B cell (primary cell): ENCODE data around the gene YIF1A. TPM values are rescaled to one million over a fixed set of nuclear protein-coding genes. Genes with fewer than 3 reads are reported as not detected.

Experiments used
- ATAC-seq: fragments of 200-7000 bp; cut with Tn5 transposase; one replicate; pipeline ENCODE4 v1.10.0; 2021; ENCODE audit warnings: low read depth, mild to moderate bottlenecking, moderate number of reproducible peaks, moderate library complexity
- CTCF ChIA-PET: fragments of 350-600 bp; sonication (Branson Sonifier 250); formaldehyde crosslinking; loops from one replicate; lab custom pipeline; 2021; ENCODE audit warnings: antibody characterized with exemption, inconsistent platforms; lab: Charles Lee
- POLR2A ChIA-PET: fragments of 350-600 bp; sonication (Branson Sonifier 250); formaldehyde crosslinking; loops from one replicate; lab custom pipeline; 2021; ENCODE audit warnings: antibody characterized with exemption; lab: Charles Lee
- DNase-seq: peaks from one replicate; pipeline ENCODE4 v3.0.0; 2013
- H2AFZ ChIP-seq: 2 replicates; pipeline ENCODE4 v1.6.1; 2012; ENCODE audit warnings: mild to moderate bottlenecking, low read depth, low read length; ENCODE audit not compliant: insufficient read depth, poor library complexity, severe bottlenecking
- H3K27ac ChIP-seq, 2 donors: 1 replicate in 1 of 2; 2 replicates in 1 of 2; pipeline ENCODE4 v1.5.1; 2012 to 2013; ENCODE audit warnings: low read length in 2 of 2, mild to moderate bottlenecking in 2 of 2, moderate library complexity in 1 of 2
- H3K27me3 ChIP-seq, 4 experiments: fragments of 200-600 bp in 1 of 4; sonication (generic) in 1 of 4; replicated peaks in 1 of 4; 1 replicate in 2 of 4; 2 replicates in 2 of 4; pipeline versions ENCODE4 v1.6.1 to v1.7.0; 2013 to 2016; ENCODE audit warnings: low read length in 3 of 4, mild to moderate bottlenecking in 2 of 4, mixed read lengths in 1 of 4, moderate library complexity in 1 of 4; ENCODE audit not compliant: insufficient read depth in 4 of 4, control insufficient read depth in 3 of 4; ENCODE audit errors: control extremely low read depth in 1 of 4
- H3K36me3 ChIP-seq, 2 experiments: replicated peaks in 1 of 2; 1 replicate in 1 of 2; 2 replicates in 1 of 2; pipeline versions ENCODE4 v1.6.1 to v1.7.1; 2013; ENCODE audit warnings: low read length in 1 of 2; ENCODE audit not compliant: insufficient read depth in 2 of 2, control insufficient read depth in 1 of 2; ENCODE audit errors: control extremely low read depth in 1 of 2, extremely low read depth in 1 of 2
- H3K4me1 ChIP-seq, 2 donors: fragments of 200-600 bp in 1 of 2; sonication (generic) in 1 of 2; 1 replicate in 1 of 2; 2 replicates in 1 of 2; pipeline versions ENCODE4 v1.5.1 to v1.6.1; 2013 to 2017; ENCODE audit warnings: low read length in 2 of 2; ENCODE audit not compliant: control insufficient read depth in 2 of 2, insufficient read depth in 2 of 2
- H3K4me2 ChIP-seq: replicated peaks from 2 replicates; pipeline ENCODE3; 2012; ENCODE audit warnings: mild to moderate bottlenecking, low read depth, low read length; ENCODE audit not compliant: poor library complexity, severe bottlenecking
- H3K4me3 ChIP-seq, 5 experiments: fragments of 200-600 bp in 1 of 5; sonication (generic) in 1 of 5; 1 replicate in 3 of 5; 2 replicates in 2 of 5; pipeline versions ENCODE4 v1.5.1 to v1.7.0; 2011 to 2016; ENCODE audit warnings: low read length in 4 of 5, mild to moderate bottlenecking in 4 of 5, low read depth in 2 of 5, control low read depth in 1 of 5, moderate library complexity in 1 of 5; ENCODE audit not compliant: insufficient read depth in 1 of 5; ENCODE audit errors: control extremely low read depth in 1 of 5, extremely low read depth in 1 of 5
- H3K79me2 ChIP-seq: fragments of 200-600 bp; sonication (generic); one replicate; pipeline ENCODE4 v1.6.0; 2016; ENCODE audit warnings: low read length; ENCODE audit not compliant: control insufficient read depth, insufficient read depth
- H3K9ac ChIP-seq: fragments of 200-600 bp; sonication (generic); 2 replicates; pipeline ENCODE4 v1.6.1; 2017; ENCODE audit warnings: mild to moderate bottlenecking, low read length, moderate library complexity
- H3K9me3 ChIP-seq, 3 donors: one replicate each; pipeline versions ENCODE4 v1.6.1 to v1.7.1; 2013; ENCODE audit warnings: low read length in 2 of 3; ENCODE audit not compliant: control insufficient read depth in 2 of 3, insufficient read depth in 1 of 3; ENCODE audit errors: control extremely low read depth in 1 of 3
- H4K20me1 ChIP-seq: 2 replicates; pipeline ENCODE4 v1.6.0; 2012; ENCODE audit warnings: mild to moderate bottlenecking, low read length; ENCODE audit not compliant: insufficient read depth, control insufficient read depth, poor library complexity, severe bottlenecking
- H3K27ac Mint-ChIP-seq: one replicate; pipeline ENCODE4 v1.8.0; 2021; ENCODE audit warnings: mixed read lengths
- H3K27me3 Mint-ChIP-seq: one replicate; pipeline ENCODE4 v1.8.0; 2021; ENCODE audit warnings: mixed read lengths
- H3K4me1 Mint-ChIP-seq: one replicate; pipeline ENCODE4 v1.8.0; 2021; ENCODE audit warnings: mixed read lengths
- H3K4me3 Mint-ChIP-seq: one replicate; pipeline ENCODE4 v1.8.0; 2021; ENCODE audit warnings: mixed read lengths
- H3K9me3 Mint-ChIP-seq: one replicate; pipeline ENCODE4 v1.8.0; 2022; ENCODE audit warnings: mixed read lengths; ENCODE audit not compliant: insufficient read depth
- CTCF ChIP-seq: fragments of 200-600 bp; IDR thresholded peaks from one replicate; pipeline ENCODE4 v1.8.0; 2022; ENCODE audit warnings: antibody characterized with exemption, mild to moderate bottlenecking
- EZH2 ChIP-seq: IDR thresholded peaks from 2 replicates; pipeline ENCODE4 v1.6.1; 2012; ENCODE audit warnings: borderline replicate concordance, low read depth, mild to moderate bottlenecking, moderate library complexity, low read length; ENCODE audit not compliant: insufficient read depth, poor library complexity, severe bottlenecking
- WGBS: methylation state at CpG from one replicate; pipeline ENCODE4 v1.1.5; 2013; ENCODE audit warnings: missing lambda C conversion rate; ENCODE audit not compliant: insufficient coverage; 5-methylcytosine and 5-hydroxymethylcytosine counted together
- intact Hi-C: fragments of 100-400 bp; cut with micrococcal nuclease; formaldehyde crosslinking; loops from one replicate; pipeline ENCODE4 v1.10.0; 2022
- polyA plus RNA-seq: library from polyadenylated mRNA; depleted of rRNA; stranded (reverse); fragments of >200 nt; gene quantifications from 2 replicates; pipeline ENCODE4 v1.2.3, GENCODE V29; 2012
- total RNA-seq, 2 donors: library from RNA; stranded (reverse); fragments of 120-200 nt in 1 of 2; gene quantifications; 1 replicate in 1 of 2; 2 replicates in 1 of 2; pipeline versions ENCODE4 v1.2.3 to v1.2.4, GENCODE V29; 2013 to 2022

YIF1A gene
- total and polyA plus RNA-seq, 2 donors (not counting 1 experiment from before 2014, with no cell fraction given): 43.9 to 95.0 TPM

GRCh38 chr11:66275984-66276612, 12.8 kb downstream of the YIF1A start:
- H3K4me2 ChIP-seq: no peak overlapping the region
- H3K9ac ChIP-seq: no peak overlapping the region
- intact Hi-C loops: no loop called here
- Mint-ChIP-seq H3K27ac (no peak overlapping the region), H3K4me3 (no peak overlapping the region), H3K9me3 (no peaks in the 10 kb centered on the region), H3K27me3 (peaks cover 3% of the 10 kb centered on the region), H3K4me1 (peaks cover 20% of the 10 kb centered on the region)
- no peak overlapping the region for H3K27ac ChIP-seq
- H3K4me3 ChIP-seq: no peak overlapping the region
- no peak for DNase-seq
- no peak for TF ChIP-seq CTCF
- TF ChIP-seq EZH2: no peak
- peaks cover 0 to 51% of the 10 kb centered on the region in 2 experiments for H3K36me3 ChIP-seq
- peaks cover 0 to 16% (median 3%) of the 10 kb centered on the region in 4 experiments for H3K27me3 ChIP-seq
- CTCF ChIA-PET: no interaction called here
- POLR2A ChIA-PET: no interaction called here
- no peak for ATAC-seq
- no peaks in the 10 kb centered on the region for H3K9me3 ChIP-seq
- peaks cover 56% of the 10 kb centered on the region for H4K20me1 ChIP-seq
- no peak overlapping the region for H2AFZ ChIP-seq
- peaks cover 19% of the 10 kb centered on the region for H3K79me2 ChIP-seq
- 89% methylated on average over 11 of the region's 14 CpGs for WGBS
- H3K4me1 ChIP-seq: peaks cover 13 to 15% of the 10 kb centered on the region in 2 donors

GRCh38 chr11:66275396-66275795, 13.5 kb downstream of the YIF1A start:
- ATAC-seq: no peak
- POLR2A ChIA-PET: interaction anchor here (0.7 kb wide), 1 partner anchor 918 kb away, joined by 5 read pairs; no protein-coding TSS in a partner anchor
- intact Hi-C loops: no loop called here

More at GRCh38 chr11:66275396-66275795, 13.5 kb downstream of the YIF1A start:
- Mint-ChIP-seq H3K27ac (no peak overlapping the region), H3K4me1 (peaks cover 21% of the 10 kb centered on the region), H3K27me3 (peaks cover 3% of the 10 kb centered on the region), H3K9me3 (no peaks in the 10 kb centered on the region), H3K4me3 (no peak overlapping the region)
- Histone ChIP-seq H3K27me3 (peaks cover 0 to 15% (median 3%) of the 10 kb centered on the region in 4 experiments), H3K36me3 (peaks cover 0 to 56% of the 10 kb centered on the region in 2 experiments), H3K79me2 (peaks cover 21% of the 10 kb centered on the region), H3K4me3 (no peak overlapping the region), H3K9me3 (no peaks in the 10 kb centered on the region), H4K20me1 (peaks cover 63% of the 10 kb centered on the region), H3K4me2 (no peak overlapping the region), H3K4me1 (peaks cover 13 to 15% of the 10 kb centered on the region in 2 donors), H3K9ac (no peak overlapping the region), H3K27ac (no peak overlapping the region), H2AFZ (no peak overlapping the region)
- no peak for TF ChIP-seq EZH2
- TF ChIP-seq CTCF: no peak
- no peak for DNase-seq
- CTCF ChIA-PET: no interaction called here
- WGBS: 95% methylated on average over 8 of the region's 8 CpGs
